Prostate gland (tissue), 2 donors: Measurements from ENCODE around the gene ALX3. TPM values are rescaled to one million over a fixed set of nuclear protein-coding genes. Genes with fewer than 3 reads are reported as not detected.

Experiments used
- DNase-seq: peaks from one replicate; pipeline ENCODE4 v3.0.0-alpha.2; 2019; ENCODE audit warnings: low spot score
- H3K27ac ChIP-seq, 2 donors: fragments of 200-600 bp; sonication (generic); 2 replicates each; pipeline ENCODE4 v1.5.1; 2017 to 2019
- H3K27me3 ChIP-seq: fragments of 200-600 bp; sonication (generic); replicated peaks from 2 replicates; pipeline ENCODE4 v1.5.1; 2019; ENCODE audit not compliant: insufficient read depth
- H3K36me3 ChIP-seq, 2 donors: fragments of 200-600 bp; sonication (generic); 1 replicate in 1 of 2; 2 replicates in 1 of 2; pipeline versions ENCODE4 v1.5.1 to v1.8.1; 2017 to 2019
- H3K4me1 ChIP-seq: fragments of 200-600 bp; sonication (generic); replicated peaks from 2 replicates; pipeline ENCODE4 v1.5.1; 2019
- H3K4me3 ChIP-seq, 2 donors: fragments of 200-600 bp; sonication (generic); 2 replicates each; pipeline ENCODE4 v1.5.1; 2017 to 2019
- H3K9me3 ChIP-seq: fragments of 200-600 bp; sonication (generic); 2 replicates; pipeline ENCODE4 v1.5.1; 2017
- POLR2A ChIP-seq: fragments of 450-650 bp; IDR thresholded peaks from one replicate; pipeline ENCODE4 v1.6.1; 2016; ENCODE audit warnings: antibody characterized with exemption, mild to moderate bottlenecking
- POLR2AphosphoS5 ChIP-seq: sonication (generic); formaldehyde crosslinking; IDR thresholded peaks from one replicate; pipeline ENCODE4 v1.6.1; 2017; ENCODE audit warnings: antibody characterized with exemption
- WGBS: methylation state at CpG from one replicate; pipeline ENCODE4 v1.1.5; 2018; 5-methylcytosine and 5-hydroxymethylcytosine counted together
- intact Hi-C: fragments of 100-400 bp; cut with DNase I; formaldehyde crosslinking; loops from one replicate; pipeline ENCODE4 v1.14.2; 2022
- total RNA-seq, 2 donors: library from RNA; depleted of rRNA; stranded (reverse); fragments of >200 nt; gene quantifications; one replicate each; pipeline ENCODE4 v1.1.0, GENCODE V29; 2016
- TF ChIP-seq, protein P1 (sequence below), 4 experiments: fragments of 200-600 bp in 2 of 4; fragments of 450-650 bp in 2 of 4; sonication (generic) in 2 of 4; IDR thresholded peaks; 1 replicate in 3 of 4; 2 replicates in 1 of 4; pipeline ENCODE4 v1.5.1; 2016 to 2019; ENCODE audit warnings: antibody characterized with exemption in 4 of 4, mild to moderate bottlenecking in 2 of 4, moderate library complexity in 2 of 4

The ALX3 gene
- total RNA-seq, 2 donors from 2014 or later: 0.74 TPM; not detected in 1

DNA sequence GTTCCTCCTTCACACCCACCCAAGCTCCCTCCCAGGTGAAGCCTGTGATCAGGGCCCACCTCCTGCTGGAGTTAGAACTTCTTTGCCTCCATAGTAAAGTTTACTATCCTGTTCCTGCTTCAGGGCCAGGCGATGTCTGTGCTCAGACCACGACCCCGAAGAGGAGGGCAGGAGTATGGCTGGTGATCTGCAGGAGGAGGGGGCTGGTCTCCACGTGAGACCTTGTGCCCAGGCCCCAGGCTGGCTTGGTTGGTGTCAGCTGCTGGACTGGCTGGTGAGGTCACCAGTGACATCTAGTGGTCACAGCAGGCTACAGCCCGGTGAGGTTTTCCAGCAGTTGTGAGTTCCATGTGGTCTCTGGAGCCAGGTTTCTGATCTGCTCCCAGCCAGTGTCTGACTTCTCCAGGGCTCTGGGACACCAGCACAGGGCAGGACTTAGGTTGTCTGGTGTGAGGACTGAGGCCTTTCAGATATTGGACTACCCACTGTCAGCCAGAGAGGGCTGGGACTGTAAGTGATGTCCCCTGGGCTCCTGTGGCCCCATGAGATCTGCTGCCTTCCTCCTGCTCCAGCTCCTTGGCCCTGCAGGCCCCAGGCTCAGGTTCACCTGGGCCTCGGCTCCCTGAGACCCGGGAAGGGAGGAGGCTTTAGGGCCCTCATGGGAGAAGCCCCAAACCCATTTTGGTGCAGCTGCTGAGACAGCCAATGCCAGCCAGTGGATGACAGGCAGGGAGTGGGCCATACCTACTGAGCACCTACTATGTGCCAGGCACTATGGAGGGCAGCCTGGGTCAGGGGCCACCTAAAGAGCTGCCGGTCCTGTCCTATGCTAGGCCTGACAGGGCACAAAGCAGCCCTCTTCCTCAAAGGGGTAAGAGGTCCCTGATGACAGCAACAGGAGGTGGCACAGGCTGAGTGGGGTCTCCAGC is 35.8 kb upstream of the ALX3 start:
- Histone ChIP-seq H3K4me3 (no peak overlapping the region), H3K27me3 (no peaks in the 10 kb centered on the region), H3K36me3 (no peaks in the 10 kb centered on the region), H3K9me3 (no peaks in the 10 kb centered on the region), H3K27ac (no peak overlapping the region), H3K4me1 (no peaks in the 10 kb centered on the region)
- 25% methylated on average over 8 of the region's 8 CpGs for WGBS
- intact Hi-C loops: loop anchor here (5.0 kb wide), 1 partner anchor 54 kb away; no protein-coding TSS in a partner anchor
- TF ChIP-seq, protein P1, sequence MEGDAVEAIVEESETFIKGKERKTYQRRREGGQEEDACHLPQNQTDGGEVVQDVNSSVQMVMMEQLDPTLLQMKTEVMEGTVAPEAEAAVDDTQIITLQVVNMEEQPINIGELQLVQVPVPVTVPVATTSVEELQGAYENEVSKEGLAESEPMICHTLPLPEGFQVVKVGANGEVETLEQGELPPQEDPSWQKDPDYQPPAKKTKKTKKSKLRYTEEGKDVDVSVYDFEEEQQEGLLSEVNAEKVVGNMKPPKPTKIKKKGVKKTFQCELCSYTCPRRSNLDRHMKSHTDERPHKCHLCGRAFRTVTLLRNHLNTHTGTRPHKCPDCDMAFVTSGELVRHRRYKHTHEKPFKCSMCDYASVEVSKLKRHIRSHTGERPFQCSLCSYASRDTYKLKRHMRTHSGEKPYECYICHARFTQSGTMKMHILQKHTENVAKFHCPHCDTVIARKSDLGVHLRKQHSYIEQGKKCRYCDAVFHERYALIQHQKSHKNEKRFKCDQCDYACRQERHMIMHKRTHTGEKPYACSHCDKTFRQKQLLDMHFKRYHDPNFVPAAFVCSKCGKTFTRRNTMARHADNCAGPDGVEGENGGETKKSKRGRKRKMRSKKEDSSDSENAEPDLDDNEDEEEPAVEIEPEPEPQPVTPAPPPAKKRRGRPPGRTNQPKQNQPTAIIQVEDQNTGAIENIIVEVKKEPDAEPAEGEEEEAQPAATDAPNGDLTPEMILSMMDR (IDR thresholded peaks at IDR 0.05): peak; percentile 52 to 91 (median 74)
- TF ChIP-seq POLR2AphosphoS5 (no peak), POLR2A (no peak)
- DNase-seq: peak; percentile 60

DNA sequence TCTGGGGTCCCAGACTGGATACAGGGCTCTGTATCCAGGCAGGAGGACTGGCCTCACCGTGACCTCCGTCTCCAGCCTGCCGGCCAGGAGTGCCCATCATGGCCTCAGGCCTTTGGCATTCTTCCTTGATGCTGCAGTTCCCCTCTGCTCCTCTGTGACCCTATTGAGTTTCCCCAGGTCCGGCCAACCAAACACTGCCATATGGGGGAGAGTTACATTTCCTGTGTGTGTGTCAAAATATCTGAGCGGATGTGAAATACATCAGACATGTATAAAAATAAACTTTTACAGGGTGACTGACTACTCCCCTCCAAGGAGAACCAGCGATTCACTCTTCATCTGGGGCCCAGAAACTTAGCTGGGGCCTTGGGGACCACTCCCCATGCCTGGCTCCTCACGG is 31.6 kb upstream of the ALX3 start:
- TF ChIP-seq POLR2A (no peak), POLR2AphosphoS5 (no peak)
- TF ChIP-seq, protein P1 (IDR thresholded peaks at IDR 0.05): no peak
- no peak overlapping the region for H3K4me3 ChIP-seq
- no peaks in the 10 kb centered on the region for H3K36me3 ChIP-seq
- intact Hi-C loops: no loop called here
- DNase-seq: no peak
- H3K27me3 ChIP-seq: no peaks in the 10 kb centered on the region
- no peaks in the 10 kb centered on the region for H3K9me3 ChIP-seq
- WGBS: 78% methylated on average over 7 of the region's 7 CpGs
- no peak overlapping the region for H3K27ac ChIP-seq
- H3K4me1 ChIP-seq: no peaks in the 10 kb centered on the region

DNA sequence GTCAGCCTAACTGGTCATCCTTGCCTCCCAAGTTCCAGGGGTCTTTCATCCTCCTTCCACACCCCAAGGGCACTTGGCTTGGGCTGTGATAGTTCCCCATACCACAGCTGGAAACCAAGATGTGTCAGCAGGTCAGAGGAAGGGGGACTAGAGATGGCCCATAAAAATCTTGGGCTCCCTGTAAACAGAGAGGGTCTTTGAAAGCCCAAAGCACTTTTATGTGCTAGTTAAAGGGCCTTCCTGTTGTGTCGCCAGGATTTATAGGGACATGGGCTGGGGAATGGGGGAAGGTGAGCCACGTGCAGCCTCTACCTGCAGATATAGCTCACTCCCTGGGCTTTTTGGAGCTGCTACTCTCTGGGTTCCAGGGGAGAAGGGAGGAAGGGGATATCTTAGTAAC is 29.9 kb upstream of the ALX3 start:
- no peaks in the 10 kb centered on the region for H3K36me3 ChIP-seq
- DNase-seq: no peak
- H3K4me1 ChIP-seq: no peaks in the 10 kb centered on the region
- no peak overlapping the region for H3K4me3 ChIP-seq
- H3K27me3 ChIP-seq: peaks cover 4% of the 10 kb centered on the region
- no peaks in the 10 kb centered on the region for H3K9me3 ChIP-seq
- no peak overlapping the region for H3K27ac ChIP-seq
- intact Hi-C loops: no loop called here
- TF ChIP-seq POLR2A (no peak), POLR2AphosphoS5 (no peak)
- TF ChIP-seq, protein P1 (IDR thresholded peaks at IDR 0.05): no peak
- 44% methylated on average over 2 of the region's 2 CpGs for WGBS

DNA sequence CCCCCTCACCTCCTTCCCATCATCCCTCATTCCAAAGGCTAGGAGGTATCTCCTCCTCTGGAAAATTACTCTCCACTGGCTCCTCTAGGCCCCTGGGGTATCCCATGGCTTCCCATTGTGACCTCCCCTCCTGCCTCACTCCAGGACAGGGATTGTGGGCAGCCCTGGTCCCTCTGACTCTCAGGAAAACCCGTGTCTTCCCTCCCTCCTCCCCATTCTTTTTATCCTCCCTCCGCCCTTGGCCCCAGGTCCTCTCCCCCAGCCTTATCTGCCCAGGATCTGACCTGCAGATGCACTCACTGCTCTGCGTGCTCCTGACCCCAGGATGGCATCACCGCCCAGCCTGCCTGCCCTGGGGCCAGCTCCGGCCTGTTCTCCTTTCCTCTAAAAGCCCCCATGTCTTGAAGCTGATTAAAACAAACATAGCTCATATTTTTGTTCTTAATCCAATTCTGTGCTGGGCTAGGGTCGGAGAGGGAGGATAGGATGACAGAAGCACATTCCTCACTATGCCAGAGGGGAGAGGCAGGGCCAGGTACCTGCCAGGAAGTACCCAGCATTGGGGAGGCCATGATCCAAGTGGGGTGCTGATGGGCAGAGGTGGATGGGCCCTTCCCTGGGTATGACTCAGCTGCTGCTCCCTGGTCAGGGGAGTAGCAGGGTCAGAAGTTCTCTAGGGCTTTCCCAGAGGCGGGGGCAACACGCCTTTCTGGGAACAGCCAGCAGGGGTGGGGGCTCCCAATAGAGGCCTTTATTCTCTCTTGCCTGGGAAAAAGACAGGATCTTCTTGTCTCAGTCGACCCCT is 28.0 kb upstream of the ALX3 start:
- TF ChIP-seq, protein P1 (IDR thresholded peaks at IDR 0.05): no peak
- TF ChIP-seq POLR2A: no peak
- no peak for TF ChIP-seq POLR2AphosphoS5
- WGBS: 62% methylated on average over 9 of the region's 9 CpGs
- Histone ChIP-seq H3K27ac (no peak overlapping the region), H3K9me3 (no peaks in the 10 kb centered on the region), H3K4me3 (no peak overlapping the region), H3K27me3 (peaks cover 4% of the 10 kb centered on the region), H3K36me3 (no peaks in the 10 kb centered on the region), H3K4me1 (no peaks in the 10 kb centered on the region)
- intact Hi-C loops: no loop called here
- no peak for DNase-seq
